Activated CD4-positive, alpha-beta T cell treated with anti-CD3 and anti-CD28 coated beads for 4 hours (primary cell): ENCODE data around the gene CCDC110.
A peak's percentile ranks its signal among the peaks of the same experiment; 100 is the strongest.

Experiments used
- DNase-seq, 2 donors: peaks; one replicate each; pipeline ENCODE4 v3.0.0-alpha.2; 2020

Gene CCDC110

DNA sequence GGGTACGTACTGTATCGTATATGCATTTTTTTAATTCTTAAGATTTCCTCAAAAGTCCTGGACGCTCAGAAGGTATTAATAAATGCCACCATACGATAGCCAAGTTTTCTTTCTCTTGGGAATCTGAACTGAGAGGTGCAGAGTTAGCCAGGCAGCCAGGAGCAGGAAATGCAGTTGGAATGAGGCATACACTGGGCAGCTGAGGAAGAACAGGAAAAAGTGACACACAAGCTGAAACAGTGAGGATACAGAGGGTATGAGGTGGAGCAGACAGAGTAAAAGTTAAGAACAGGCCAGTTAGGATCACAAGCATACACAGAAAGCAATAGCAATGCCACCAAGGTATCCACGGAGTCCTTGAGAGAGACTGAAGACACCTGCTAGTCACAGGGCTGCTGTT lies 59.1 kb downstream of the CCDC110 start:
- DNase-seq, result no peak

GRCh38 chr4:185411849-185412248 lies 59.7 kb downstream of the CCDC110 start:
- no peak for DNase-seq

DNA sequence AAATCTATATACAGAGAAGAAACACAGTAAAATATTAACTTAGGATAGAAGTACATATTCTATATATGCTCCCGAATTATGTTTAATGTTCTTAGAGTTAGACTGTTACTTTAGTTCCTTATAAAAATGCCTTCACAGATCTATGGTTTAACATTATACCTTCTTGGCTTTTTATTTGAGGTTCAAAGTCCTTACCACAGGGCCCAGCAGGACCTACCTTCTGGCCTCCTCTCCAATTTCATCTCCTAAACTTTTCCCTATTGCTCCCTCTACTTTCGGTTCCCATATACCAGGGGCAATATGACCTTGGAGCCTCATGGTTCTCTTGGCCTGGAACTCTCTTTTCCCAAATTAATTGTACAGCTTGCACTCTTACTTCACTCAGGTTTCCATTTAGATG lies 63.1 kb downstream of the CCDC110 start:
- DNase-seq, result no peak

DNA sequence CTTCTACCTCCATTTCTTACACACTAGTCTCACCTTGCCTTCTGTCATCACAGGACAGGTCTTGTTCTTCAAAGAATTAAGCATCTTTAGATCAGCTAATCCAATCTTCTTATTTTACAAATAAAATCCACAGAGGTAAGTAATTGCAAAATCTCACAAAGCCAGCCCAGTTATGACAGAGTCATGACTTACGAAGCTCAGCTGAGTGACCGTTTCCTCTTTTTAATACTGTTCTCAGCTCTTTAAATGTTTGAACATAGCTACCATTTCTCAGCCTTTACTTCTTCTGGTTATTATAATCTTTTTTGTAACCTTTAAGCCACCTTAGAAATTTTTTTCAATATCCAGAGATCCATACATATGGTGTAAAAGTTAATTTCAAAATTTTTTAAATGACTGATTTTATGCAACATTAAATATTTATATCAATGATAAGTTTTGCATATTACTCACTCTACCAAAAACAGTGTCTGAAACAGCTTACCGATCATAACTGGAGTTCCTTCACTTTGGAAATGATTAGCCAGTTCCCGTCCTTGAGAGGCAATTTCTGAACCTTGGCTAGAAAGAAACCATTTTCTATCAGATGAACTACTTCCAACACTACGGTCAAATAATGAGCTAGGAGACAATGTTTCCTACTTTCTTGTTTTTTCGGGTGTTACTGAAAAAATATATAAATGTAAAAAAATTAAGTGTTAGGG lies 66.1 kb downstream of the CCDC110 start:
- DNase-seq, result no peak

DNA sequence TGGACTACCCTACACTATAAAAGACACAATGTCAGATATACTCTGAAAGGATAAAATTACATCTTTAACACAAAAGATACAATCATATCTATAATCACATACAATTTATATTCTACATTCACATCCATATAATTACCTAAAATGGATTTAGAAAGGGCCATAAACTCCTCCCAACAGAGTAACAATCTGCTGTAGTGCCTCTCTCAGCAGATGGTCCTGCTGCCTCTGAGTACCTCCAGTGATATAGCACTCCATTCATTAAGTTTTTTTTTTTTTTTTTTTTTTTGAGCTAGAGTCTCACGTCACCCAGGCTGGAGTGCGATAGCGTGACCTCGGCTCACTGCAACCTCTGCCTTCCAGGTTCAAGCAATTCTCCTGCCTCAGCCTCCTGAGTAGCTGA lies 67.5 kb downstream of the CCDC110 start:
- DNase-seq, result no peak

DNA sequence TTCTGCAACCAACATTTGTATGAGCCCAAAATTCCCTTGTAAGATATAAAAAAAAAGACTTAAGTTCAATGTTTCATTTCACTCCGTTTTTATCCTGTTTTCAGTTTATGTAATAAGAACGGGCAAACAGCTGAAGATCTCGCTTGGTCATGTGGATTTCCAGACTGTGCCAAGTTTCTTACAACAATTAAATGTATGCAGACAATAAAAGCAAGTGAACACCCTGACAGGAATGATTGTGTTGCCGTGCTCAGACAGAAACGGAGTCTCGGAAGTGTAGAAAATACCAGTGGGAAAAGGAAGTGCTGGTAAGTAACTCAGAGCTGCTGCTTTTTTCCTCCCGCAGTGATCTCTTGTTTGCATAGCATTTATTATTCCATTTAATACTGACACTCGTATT lies 72.1 kb downstream of the CCDC110 start:
- no peak for DNase-seq

DNA sequence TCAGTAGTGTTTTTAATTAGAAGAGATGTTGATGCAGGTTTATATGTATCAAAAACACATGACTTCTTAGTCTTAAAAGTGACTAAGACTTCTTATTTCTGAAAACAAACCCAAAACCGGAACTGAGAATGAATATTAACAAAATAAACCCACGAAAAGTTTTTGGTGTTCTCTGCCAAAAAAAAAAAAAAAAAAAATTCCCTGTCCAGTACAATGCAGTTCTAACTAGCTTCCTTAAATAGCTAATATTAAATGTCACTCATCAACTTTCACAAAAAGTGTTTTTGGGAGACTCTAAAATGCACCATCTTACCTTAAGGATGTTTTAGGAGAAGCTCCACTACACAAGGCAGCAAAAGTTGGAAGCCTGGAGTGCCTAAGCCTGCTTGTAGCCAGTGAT lies 72.9 kb downstream of the CCDC110 start:
- no peak for DNase-seq

DNA sequence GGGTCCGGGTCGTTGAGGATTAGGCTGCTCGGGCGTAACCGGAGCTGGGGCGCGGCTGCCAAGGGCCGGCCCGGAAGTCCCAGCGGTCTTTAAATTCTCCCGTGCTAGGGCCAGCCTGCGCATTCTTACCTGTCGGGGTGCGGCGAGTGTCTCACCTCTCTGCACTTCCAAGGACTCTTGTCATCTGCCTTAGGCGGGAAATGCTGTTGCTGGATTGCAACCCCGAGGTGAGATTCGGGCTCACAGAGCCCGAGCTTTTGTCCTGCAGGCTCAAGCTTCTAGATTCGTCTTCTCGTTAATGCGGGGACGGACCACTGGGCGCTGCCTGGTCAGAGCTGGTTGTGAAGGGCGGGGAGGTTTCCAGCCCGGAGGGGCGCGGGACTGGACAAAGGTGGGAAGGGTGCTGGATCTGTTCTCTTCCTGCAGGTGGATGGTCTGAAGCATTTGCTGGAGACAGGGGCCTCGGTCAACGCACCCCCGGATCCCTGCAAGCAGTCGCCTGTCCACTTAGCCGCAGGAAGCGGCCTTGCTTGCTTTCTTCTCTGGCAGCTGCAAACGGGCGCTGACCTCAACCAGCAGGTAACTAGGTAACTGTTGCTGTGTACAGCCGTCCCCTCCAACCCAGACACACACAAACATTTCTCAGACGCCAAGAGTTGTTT lies 74.7 kb downstream of the CCDC110 start, which contains the start of gene ANKRD37:
ANKRD37 (plus strand) TSS at position 118 of the 662 bp plus-strand sequence; CDS start at position 201, 83 bp downstream.
- no peak for DNase-seq

- DNase-seq, result peak; percentile 94 to 96
Measured at GRCh38 chr4:185395956-185396723, 75.4 kb downstream of the CCDC110 start.

- no peak for DNase-seq
Measured at GRCh38 chr4:185395238-185395955, 76.1 kb downstream of the CCDC110 start, which contains the start of gene LRP2BP. TSS of gene LRP2BP (minus strand) at chr4:185395924. CDS start at chr4:185378186, 17,738 bp downstream.
